GM19238 (cell line): ENCODE data around the gene ERICH2.
"Not testable (repeated sequence)": the region's sequence is repeated elsewhere in the genome, so short reads cannot be mapped to it uniquely, and the experiment has no call there.

Experiments used
- DNase-seq: peaks from one replicate; pipeline ENCODE4 v3.0.0; 2011; ENCODE audit warnings: low spot score; ENCODE audit not compliant: insufficient read length

The ERICH2 gene

GRCh38 chr2:170770008-170770605 lies at the start of gene ERICH2:
Gene ERICH2, plus strand, starts transcription at chr2:170770378. Its CDS starts 304 bp downstream, at chr2:170770682.
- DNase-seq, result peak; percentile 40

GRCh38 chr2:170721678-170722077 lies 48.5 kb upstream of the ERICH2 start:
- DNase-seq, result no peak

- DNase-seq, result no peak
Measured at GRCh38 chr2:170722301-170722700, 47.9 kb upstream of the ERICH2 start.

- no peak for DNase-seq
Measured at GRCh38 chr2:170723446-170723958, 46.7 kb upstream of the ERICH2 start.

- no peak for DNase-seq
Measured at GRCh38 chr2:170733798-170734600, 36.2 kb upstream of the ERICH2 start.

- DNase-seq, result not testable (repeated sequence)
Measured at GRCh38 chr2:170734601-170735000, 35.6 kb upstream of the ERICH2 start.

- no peak for DNase-seq
Measured at GRCh38 chr2:170736628-170737027, 33.5 kb upstream of the ERICH2 start.

GRCh38 chr2:170737406-170737805 lies 32.8 kb upstream of the ERICH2 start:
- no peak for DNase-seq

GRCh38 chr2:170737821-170738220 lies 32.4 kb upstream of the ERICH2 start:
- DNase-seq, result no peak

- DNase-seq, result no peak
Measured at GRCh38 chr2:170739048-170739447, 31.1 kb upstream of the ERICH2 start.

GRCh38 chr2:170739507-170740046 lies 30.6 kb upstream of the ERICH2 start:
- DNase-seq, result no peak

- no peak for DNase-seq
Measured at GRCh38 chr2:170740660-170741059, 29.5 kb upstream of the ERICH2 start.

GRCh38 chr2:170742000-170742399 lies 28.2 kb upstream of the ERICH2 start:
- DNase-seq, result no peak

GRCh38 chr2:170742896-170743529 lies 27.2 kb upstream of the ERICH2 start:
- no peak for DNase-seq

- no peak for DNase-seq
Measured at GRCh38 chr2:170743530-170744239, 26.5 kb upstream of the ERICH2 start.

GRCh38 chr2:170744248-170745002 lies 25.8 kb upstream of the ERICH2 start:
- no peak for DNase-seq

GRCh38 chr2:170745305-170745704 lies 24.9 kb upstream of the ERICH2 start:
- no peak for DNase-seq

- no peak for DNase-seq
Measured at GRCh38 chr2:170747921-170748320, 22.3 kb upstream of the ERICH2 start.

- DNase-seq, result not testable (repeated sequence)
Measured at GRCh38 chr2:170751555-170751954, 18.6 kb upstream of the ERICH2 start.

GRCh38 chr2:170761572-170761971 lies 8.6 kb upstream of the ERICH2 start:
- DNase-seq, result no peak

GRCh38 chr2:170762760-170763159 lies 7.4 kb upstream of the ERICH2 start:
- no peak for DNase-seq
